GM12874 (cell line): ENCODE results near the gene SMARCA4.

Experiments used
- CTCF ChIP-seq: IDR thresholded peaks from 2 replicates; pipeline ENCODE4 v1.5.1; 2011; ENCODE audit warnings: low read depth, mild to moderate bottlenecking, control low read depth, low read length, moderate library complexity; ENCODE audit not compliant: insufficient read depth

The SMARCA4 gene

GRCh38 chr19:11108746-11109145, 147.9 kb downstream of the SMARCA4 start:
- TF ChIP-seq CTCF: no peak

- TF ChIP-seq CTCF: no peak
Observed at GRCh38 chr19:11111117-11111770, 150.4 kb downstream of the SMARCA4 start.

- TF ChIP-seq CTCF: no peak
Observed at GRCh38 chr19:11111771-11112144, 150.9 kb downstream of the SMARCA4 start.
